Nucleus accumbens (tissue), 56 donors: ENCODE data around the gene PRKG1.
A peak's percentile ranks its signal among the peaks of the same experiment; 100 is the strongest.
"Not testable (repeated sequence)": the region's sequence is repeated elsewhere in the genome, so short reads cannot be mapped to it uniquely, and the experiment has no call there.

Experiments
- DNase-seq, 56 donors: peaks; one replicate each; lab custom pipeline; 2025; lab: John Stamatoyannopoulos, UW

Gene PRKG1

GRCh38 chr10:52204906-52205305, 1130.6 kb downstream of the PRKG1 start:
- not testable (repeated sequence) for DNase-seq

- no peak for DNase-seq
Observed at GRCh38 chr10:52208365-52208764, 1134.1 kb downstream of the PRKG1 start.

- DNase-seq, result no peak
Observed at GRCh38 chr10:52210161-52210560, 1135.9 kb downstream of the PRKG1 start.

GRCh38 chr10:52212062-52212461, 1137.8 kb downstream of the PRKG1 start:
- no peak for DNase-seq

- DNase-seq, result no peak
Observed at GRCh38 chr10:52212802-52213201, 1138.5 kb downstream of the PRKG1 start.

GRCh38 chr10:52213321-52213752, 1139.0 kb downstream of the PRKG1 start:
- no peak for DNase-seq

GRCh38 chr10:52215745-52216361, 1141.6 kb downstream of the PRKG1 start:
- DNase-seq, result peak in 21 of 56 donors; percentile 3 to 55 (median 19)

- peak in 1 of 56 donors; percentile 2 for DNase-seq
Observed at GRCh38 chr10:52216852-52217251, 1142.6 kb downstream of the PRKG1 start.

- DNase-seq, result no peak
Observed at GRCh38 chr10:52217531-52217930, 1143.2 kb downstream of the PRKG1 start.

GRCh38 chr10:52220947-52221346, 1146.7 kb downstream of the PRKG1 start:
- no peak for DNase-seq

GRCh38 chr10:52221923-52222322, 1147.6 kb downstream of the PRKG1 start:
- DNase-seq, result no peak

GRCh38 chr10:52226197-52226847, 1152.0 kb downstream of the PRKG1 start:
- no peak for DNase-seq

GRCh38 chr10:52228556-52228955, 1154.3 kb downstream of the PRKG1 start:
- DNase-seq, result no peak

- DNase-seq, result no peak
Observed at GRCh38 chr10:52229291-52229931, 1155.1 kb downstream of the PRKG1 start.

GRCh38 chr10:52232561-52233350, 1158.5 kb downstream of the PRKG1 start:
- no peak for DNase-seq

GRCh38 chr10:52233351-52233991, 1159.2 kb downstream of the PRKG1 start:
- not testable (repeated sequence) for DNase-seq

GRCh38 chr10:52239771-52240170, 1165.5 kb downstream of the PRKG1 start:
- DNase-seq, result no peak

GRCh38 chr10:52245547-52245946, 1171.3 kb downstream of the PRKG1 start:
- no peak for DNase-seq

GRCh38 chr10:52247929-52248328, 1173.6 kb downstream of the PRKG1 start:
- DNase-seq, result not testable (repeated sequence)

GRCh38 chr10:52248697-52249306, 1174.5 kb downstream of the PRKG1 start:
- DNase-seq, result no peak
